Heart right ventricle (tissue), 16 donors: ENCODE measurements around the gene AFF2. TPM values are rescaled to one million over a fixed set of nuclear protein-coding genes. Genes with fewer than 3 reads are reported as not detected.

Experiments
- ATAC-seq, 8 donors: fragments of 200-7000 bp; cut with Tn5 transposase; one replicate each; pipeline ENCODE4 v1.9.1; 2020; ENCODE audit warnings: mild to moderate bottlenecking in 8 of 8, moderate library complexity in 8 of 8, moderate number of reproducible peaks in 1 of 8
- DNase-seq, 2 donors: peaks; one replicate each; pipeline ENCODE4 v3.0.0-alpha.2; 2020
- H3K27ac ChIP-seq, 10 donors: fragments of 200-600 bp; sonication (generic) in 2 of 10; one replicate each; pipeline versions ENCODE4 v1.5.0 to v1.8.0; 2020 to 2022; ENCODE audit warnings: mild to moderate bottlenecking in 3 of 10
- H3K27me3 ChIP-seq, 7 donors: fragments of 200-600 bp; one replicate each; pipeline ENCODE4 v1.8.0; 2021 to 2022; ENCODE audit warnings: mild to moderate bottlenecking in 2 of 7
- H3K36me3 ChIP-seq, 9 donors: fragments of 200-600 bp; sonication (generic) in 1 of 9; one replicate each; pipeline versions ENCODE4 v1.5.0 to v1.8.0; 2020 to 2022; ENCODE audit warnings: mild to moderate bottlenecking in 2 of 9
- H3K4me1 ChIP-seq, 9 donors: fragments of 200-600 bp; sonication (generic) in 1 of 9; one replicate each; pipeline versions ENCODE4 v1.5.0 to v1.8.0; 2020 to 2022; ENCODE audit warnings: mild to moderate bottlenecking in 4 of 9
- H3K4me3 ChIP-seq, 10 donors: fragments of 200-600 bp; sonication (generic) in 2 of 10; one replicate each; pipeline versions ENCODE4 v1.5.0 to v1.8.0; 2020 to 2022; ENCODE audit warnings: mild to moderate bottlenecking in 7 of 10, moderate library complexity in 2 of 10
- H3K9me3 ChIP-seq, 11 donors: fragments of 200-600 bp in 10 of 11; sonication (generic) in 2 of 11; one replicate each; pipeline versions ENCODE4 v1.5.0 to v1.8.0; 2013 to 2022; ENCODE audit warnings: mild to moderate bottlenecking in 2 of 11, control low read depth in 1 of 11, moderate library complexity in 1 of 11
- WGBS, 2 donors: extraction: QIAGEN DNeasy Blood & Tissue Kit; methylation state at CpG; one replicate each; pipeline ENCODE4 v1.1.7; 2013; ENCODE audit warnings: inconsistent platforms in 1 of 2; 5-methylcytosine and 5-hydroxymethylcytosine counted together
- intact Hi-C, 10 donors: fragments of 100-400 bp; cut with DNase I; formaldehyde crosslinking; loops; one replicate each; pipeline versions ENCODE4 v1.11.1 to v1.14.2; 2022
- polyA plus RNA-seq, 2 donors: library from polyadenylated mRNA; stranded (reverse); fragments of 200-250 nt; gene quantifications; one replicate each; pipeline ENCODE4 v1.2.3, GENCODE V29; 2013
- total RNA-seq, 10 donors: library from RNA; stranded (reverse); fragmentation: NEBNext Ultra II Directional in 3 of 10; extraction: Animal tissue kit (Norgen Biotek cat#: 25700) in 3 of 10; gene quantifications; one replicate each; pipeline versions ENCODE4 v1.2.1 to v1.2.4, GENCODE V29; 2021 to 2023
- TF ChIP-seq, protein P1 (sequence below), 9 donors: fragments of 200-600 bp; sonication (generic) in 2 of 9; IDR thresholded peaks; one replicate each; pipeline versions ENCODE4 v1.5.0 to v1.8.0; 2021 to 2022; ENCODE audit warnings: antibody characterized with exemption in 9 of 9, mild to moderate bottlenecking in 5 of 9, moderate library complexity in 1 of 9
- donor health status: Arrhythmogenic right ventricular cardiomyopathy.
- donor health status: ischemic (EF 13 %, LVEDD 7.1; RV severe dilation, severe dysfunction).
- donor health status: healthy with polysubstance abuse.
- donor health status: DM: no; HTN: yes; CAD: no.
- donor health status: DM: no; HTN: no; CAD: no.
- donor health status: ischemic (EF 25% LVEDD 6.9; RV normal size, moderate dysfunction).
- donor health status: ischemic (EF 25% LVEDD 5.7; RV mildly dilated, moderate dysfunction).
- donor health status: healthy.
- donor health status: DM: yes; HTN: yes; CAD: no.
- donor health status: Ischemic cardiomyopathy.
- donor health status: ischemic (EF 35%, LVEDD 5.7; RV mildly dilated, moderate dysfunction).
- donor health status: nonischemic (EF 11% LVEDD 7.7; RV severe dilation, severe dysfunction).
- donor health status: DM: yes; HTN: yes; CAD: no.
- donor health status: PGD.
- donor health status: ischemic (EF 29% LVEDD 5.4; RV normal size, mild dysfunction).
- donor health status: nonischemic (EF 23%, LVEDD 6.1; RV moderate dilation, normal function).

The AFF2 gene
- total and polyA plus RNA-seq, 12 donors = 0.01 to 0.59 (median 0.20) TPM; not detected in 2

DNA sequence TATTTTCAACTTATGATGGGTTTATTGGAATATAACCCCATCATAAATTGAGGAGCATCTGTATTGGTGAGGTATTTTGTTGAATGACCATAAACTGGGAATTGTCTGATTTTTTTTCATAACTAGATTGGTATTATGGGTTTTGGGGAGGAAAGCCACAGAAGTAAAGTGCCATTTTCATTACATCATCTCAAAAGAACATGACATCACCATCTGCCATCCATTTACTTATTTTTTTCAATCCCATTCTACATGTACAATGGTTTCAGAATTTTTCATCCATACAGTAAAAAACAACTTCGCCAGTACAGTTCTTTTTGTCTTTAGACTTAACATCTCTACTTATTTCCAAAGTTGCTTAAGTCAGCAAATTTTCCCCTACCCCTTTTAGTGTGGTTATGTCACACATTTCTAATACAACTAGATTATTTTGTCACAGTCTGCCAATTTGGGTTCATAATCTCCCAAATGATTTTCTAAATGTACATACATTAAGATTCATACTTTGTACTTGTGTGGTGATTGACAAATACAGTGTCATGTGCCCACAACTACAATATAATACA is 545.3 kb downstream of the AFF2 start:
- no peaks in the 10 kb centered on the region for H3K9me3 ChIP-seq
- no peak overlapping the region for H3K27ac ChIP-seq
- H3K4me1 ChIP-seq = no peaks in the 10 kb centered on the region
- H3K36me3 ChIP-seq = no peaks in the 10 kb centered on the region
- whole genome bisulfite sequencing, 2 donors = 90 to 100% methylated on average over 1 of the region's 1 CpG
- intact Hi-C loops = no loop called here
- no peak for DNase-seq
- H3K4me3 ChIP-seq = no peak overlapping the region
- no peak for ATAC-seq
- H3K27me3 ChIP-seq = no peaks in the 10 kb centered on the region
- TF ChIP-seq, protein P1, sequence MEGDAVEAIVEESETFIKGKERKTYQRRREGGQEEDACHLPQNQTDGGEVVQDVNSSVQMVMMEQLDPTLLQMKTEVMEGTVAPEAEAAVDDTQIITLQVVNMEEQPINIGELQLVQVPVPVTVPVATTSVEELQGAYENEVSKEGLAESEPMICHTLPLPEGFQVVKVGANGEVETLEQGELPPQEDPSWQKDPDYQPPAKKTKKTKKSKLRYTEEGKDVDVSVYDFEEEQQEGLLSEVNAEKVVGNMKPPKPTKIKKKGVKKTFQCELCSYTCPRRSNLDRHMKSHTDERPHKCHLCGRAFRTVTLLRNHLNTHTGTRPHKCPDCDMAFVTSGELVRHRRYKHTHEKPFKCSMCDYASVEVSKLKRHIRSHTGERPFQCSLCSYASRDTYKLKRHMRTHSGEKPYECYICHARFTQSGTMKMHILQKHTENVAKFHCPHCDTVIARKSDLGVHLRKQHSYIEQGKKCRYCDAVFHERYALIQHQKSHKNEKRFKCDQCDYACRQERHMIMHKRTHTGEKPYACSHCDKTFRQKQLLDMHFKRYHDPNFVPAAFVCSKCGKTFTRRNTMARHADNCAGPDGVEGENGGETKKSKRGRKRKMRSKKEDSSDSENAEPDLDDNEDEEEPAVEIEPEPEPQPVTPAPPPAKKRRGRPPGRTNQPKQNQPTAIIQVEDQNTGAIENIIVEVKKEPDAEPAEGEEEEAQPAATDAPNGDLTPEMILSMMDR (IDR thresholded peaks at IDR 0.05) = no peak
